ENCODE measurements around the gene CNKSR3. TPM values are rescaled to one million over a fixed set of nuclear protein-coding genes. Genes with fewer than 3 reads are reported as not detected.

CNKSR3 gene
- total RNA-seq, 1 experiment from 2014 or later, result 10.3 TPM

DNA sequence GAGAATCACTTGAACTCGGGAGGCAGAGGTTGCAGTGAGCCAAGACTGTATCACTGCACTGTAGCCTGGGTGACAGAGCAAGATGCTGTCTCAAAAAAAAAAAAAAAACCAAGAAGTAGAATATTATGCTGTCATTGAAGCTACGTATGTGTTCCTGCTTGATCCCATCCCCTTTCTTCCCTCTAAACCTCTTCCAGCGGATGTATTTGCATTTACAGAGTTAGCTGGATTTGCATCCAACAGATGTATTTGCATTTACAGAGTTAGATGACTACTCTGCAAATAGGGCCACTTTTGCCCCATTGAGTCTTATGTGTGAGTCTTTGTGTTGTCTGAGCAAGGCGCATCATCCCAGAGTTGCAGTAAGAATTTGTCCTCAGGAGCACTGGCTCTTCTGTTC is 128.9 kb downstream of the CNKSR3 start:
- POLR2A ChIA-PET (ENCODE audit: low non-redundant PET), result no interaction called here
- no peak for TF ChIP-seq EZH2 (IDR thresholded peaks at IDR 0.05; ENCODE audit: borderline replicate concordance, low read depth, low read length, poor library complexity, severe bottlenecking)
- TF ChIP-seq, protein P1, sequence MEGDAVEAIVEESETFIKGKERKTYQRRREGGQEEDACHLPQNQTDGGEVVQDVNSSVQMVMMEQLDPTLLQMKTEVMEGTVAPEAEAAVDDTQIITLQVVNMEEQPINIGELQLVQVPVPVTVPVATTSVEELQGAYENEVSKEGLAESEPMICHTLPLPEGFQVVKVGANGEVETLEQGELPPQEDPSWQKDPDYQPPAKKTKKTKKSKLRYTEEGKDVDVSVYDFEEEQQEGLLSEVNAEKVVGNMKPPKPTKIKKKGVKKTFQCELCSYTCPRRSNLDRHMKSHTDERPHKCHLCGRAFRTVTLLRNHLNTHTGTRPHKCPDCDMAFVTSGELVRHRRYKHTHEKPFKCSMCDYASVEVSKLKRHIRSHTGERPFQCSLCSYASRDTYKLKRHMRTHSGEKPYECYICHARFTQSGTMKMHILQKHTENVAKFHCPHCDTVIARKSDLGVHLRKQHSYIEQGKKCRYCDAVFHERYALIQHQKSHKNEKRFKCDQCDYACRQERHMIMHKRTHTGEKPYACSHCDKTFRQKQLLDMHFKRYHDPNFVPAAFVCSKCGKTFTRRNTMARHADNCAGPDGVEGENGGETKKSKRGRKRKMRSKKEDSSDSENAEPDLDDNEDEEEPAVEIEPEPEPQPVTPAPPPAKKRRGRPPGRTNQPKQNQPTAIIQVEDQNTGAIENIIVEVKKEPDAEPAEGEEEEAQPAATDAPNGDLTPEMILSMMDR (conservative IDR thresholded peaks at IDR 0.05; ENCODE audit: low read depth, low read length), result no peak
- CTCF ChIA-PET, result no interaction called here
- Histone ChIP-seq H3K9me3 (ENCODE audit: low read depth, low read length, poor library complexity, severe bottlenecking) (no peaks in the 10 kb centered on the region), H3K4me1 (ENCODE audit: insufficient read depth, low read length, poor library complexity, severe bottlenecking) (no peaks in the 10 kb centered on the region), H3K27ac (ENCODE audit: low read depth, low read length, poor library complexity, severe bottlenecking) (no peak overlapping the region), H3K4me3 (ENCODE audit: low read depth, low read length, poor library complexity, severe bottlenecking) (no peak overlapping the region), H3K36me3 (ENCODE audit: insufficient read depth, low read length, poor library complexity, severe bottlenecking) (no peaks in the 10 kb centered on the region), H3K27me3 (replicated peaks; ENCODE audit: insufficient read depth, low read depth, low read length, poor library complexity) (no peaks in the 10 kb centered on the region)
- BruUV-seq (replicated peaks), result no TSS peak
- DNase-seq (ENCODE audit: low spot score), result no peak
- intact Hi-C loops (cut with micrococcal nuclease; ENCODE audit: unreplicated experiment), result no loop called here

DNA sequence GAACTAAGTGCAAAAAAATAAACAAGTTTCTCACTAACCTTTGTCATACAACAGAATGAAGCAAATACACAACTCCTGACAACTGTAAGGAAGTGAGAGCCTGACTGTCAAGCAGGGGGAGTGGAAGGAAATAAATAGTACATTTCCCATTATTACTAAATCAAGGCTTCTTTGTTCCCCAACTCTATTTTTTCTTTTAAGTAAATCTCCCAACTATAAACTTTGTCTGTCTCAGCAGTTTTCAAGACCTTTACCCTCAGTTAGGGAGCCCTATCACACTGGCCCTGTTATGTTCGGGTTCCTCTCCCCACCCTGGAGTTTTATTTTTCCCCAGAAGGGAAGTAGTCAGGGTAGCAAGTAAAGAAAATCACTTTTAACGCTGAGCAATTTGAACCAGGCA is 129.7 kb downstream of the CNKSR3 start:
- Histone ChIP-seq H3K27ac (ENCODE audit: low read depth, low read length, poor library complexity, severe bottlenecking) (no peak overlapping the region), H3K4me3 (ENCODE audit: low read depth, low read length, poor library complexity, severe bottlenecking) (no peak overlapping the region), H3K4me1 (ENCODE audit: insufficient read depth, low read length, poor library complexity, severe bottlenecking) (no peaks in the 10 kb centered on the region), H3K27me3 (replicated peaks; ENCODE audit: insufficient read depth, low read depth, low read length, poor library complexity) (no peaks in the 10 kb centered on the region), H3K36me3 (ENCODE audit: insufficient read depth, low read length, poor library complexity, severe bottlenecking) (no peaks in the 10 kb centered on the region), H3K9me3 (ENCODE audit: low read depth, low read length, poor library complexity, severe bottlenecking) (no peaks in the 10 kb centered on the region)
- no peak for DNase-seq (ENCODE audit: low spot score)
- ChIA-PET CTCF (no interaction called here), POLR2A (ENCODE audit: low non-redundant PET) (no interaction called here)
- TF ChIP-seq, protein P1 (conservative IDR thresholded peaks at IDR 0.05; ENCODE audit: low read depth, low read length), result no peak
- no peak for TF ChIP-seq EZH2 (IDR thresholded peaks at IDR 0.05; ENCODE audit: borderline replicate concordance, low read depth, low read length, poor library complexity, severe bottlenecking)
- no TSS peak for BruUV-seq (replicated peaks)
- intact Hi-C loops (cut with micrococcal nuclease; ENCODE audit: unreplicated experiment), result no loop called here

DNA sequence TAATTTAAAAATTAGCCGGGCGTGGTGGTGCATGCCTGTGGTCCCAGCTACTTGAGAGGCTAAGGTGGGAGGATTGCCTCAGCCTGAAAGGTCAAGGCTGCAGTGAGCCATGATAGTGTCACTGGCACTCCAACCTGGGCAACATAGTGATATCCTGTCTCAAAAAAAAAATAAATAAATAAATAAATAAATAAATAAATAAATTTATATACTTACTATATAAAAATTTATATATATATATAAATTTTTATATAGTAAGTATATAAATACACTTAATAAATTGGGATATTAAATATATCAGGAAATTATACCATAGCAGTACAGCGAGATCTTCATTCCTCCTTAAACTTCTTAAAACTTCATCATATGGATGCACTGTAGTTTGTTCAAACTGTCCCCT is 130.9 kb downstream of the CNKSR3 start:
- BruUV-seq (replicated peaks), result no TSS peak
- CTCF ChIA-PET, result no interaction called here
- H3K36me3 ChIP-seq (ENCODE audit: insufficient read depth, low read length, poor library complexity, severe bottlenecking), result no peaks in the 10 kb centered on the region
- no peaks in the 10 kb centered on the region for H3K9me3 ChIP-seq (ENCODE audit: low read depth, low read length, poor library complexity, severe bottlenecking)
- H3K4me3 ChIP-seq (ENCODE audit: low read depth, low read length, poor library complexity, severe bottlenecking), result no peak overlapping the region
- H3K27ac ChIP-seq (ENCODE audit: low read depth, low read length, poor library complexity, severe bottlenecking), result no peak overlapping the region
- no peaks in the 10 kb centered on the region for H3K4me1 ChIP-seq (ENCODE audit: insufficient read depth, low read length, poor library complexity, severe bottlenecking)
- intact Hi-C loops (cut with micrococcal nuclease; ENCODE audit: unreplicated experiment), result no loop called here
- DNase-seq (ENCODE audit: low spot score), result no peak
- POLR2A ChIA-PET (ENCODE audit: low non-redundant PET), result no interaction called here
- TF ChIP-seq, protein P1 (conservative IDR thresholded peaks at IDR 0.05; ENCODE audit: low read depth, low read length), result no peak
- TF ChIP-seq EZH2 (IDR thresholded peaks at IDR 0.05; ENCODE audit: borderline replicate concordance, low read depth, low read length, poor library complexity, severe bottlenecking), result no peak
- no peaks in the 10 kb centered on the region for H3K27me3 ChIP-seq (replicated peaks; ENCODE audit: insufficient read depth, low read depth, low read length, poor library complexity)
